Transverse colon (tissue), 4 donors: ENCODE data around the gene USP24.

ENCODE experiments used
- POLR2AphosphoS5 ChIP-seq, 3 donors: sonication (generic); formaldehyde crosslinking; IDR thresholded peaks; one replicate each; pipeline ENCODE4 v1.6.1; 2016; ENCODE audit warnings: antibody characterized with exemption in 3 of 3
- TF ChIP-seq, protein P1 (sequence below), 5 experiments: fragments of 200-600 bp in 3 of 5; fragments of 450-650 bp in 2 of 5; sonication (generic) in 3 of 5; IDR thresholded peaks; 1 replicate in 2 of 5; 2 replicates in 3 of 5; pipeline ENCODE4 v1.5.1; 2016 to 2017; ENCODE audit warnings: antibody characterized with exemption in 5 of 5, inconsistent platforms in 3 of 5, mild to moderate bottlenecking in 2 of 5, moderate library complexity in 1 of 5

DNA sequence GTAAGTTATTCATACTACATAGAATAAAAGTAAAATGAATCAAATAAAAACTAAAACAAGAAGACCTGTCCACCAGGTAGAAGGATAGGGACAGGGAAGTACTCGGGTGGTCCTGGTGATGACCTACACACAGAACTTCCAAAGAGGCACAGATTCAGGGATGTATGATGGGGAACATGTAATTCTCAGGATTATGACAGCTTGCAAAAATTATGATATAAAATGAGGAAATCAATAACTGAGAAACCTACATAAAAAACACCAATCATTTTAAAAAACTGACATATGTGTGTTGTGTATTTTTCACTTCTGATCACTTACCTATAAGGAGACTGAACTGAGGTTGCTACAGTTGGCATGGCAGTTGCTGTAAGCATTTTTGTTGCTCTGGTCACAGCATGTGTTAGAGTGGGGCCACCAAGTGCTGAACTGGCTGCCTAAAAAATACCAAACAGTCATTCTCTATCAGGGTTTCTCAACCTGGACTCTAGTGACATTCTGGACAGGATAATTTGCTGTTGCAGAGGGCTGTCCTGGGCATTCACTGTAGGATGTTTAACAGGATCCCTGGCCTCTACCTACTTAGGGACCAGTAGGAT lies 73.8 kb downstream of the USP24 start:
- TF ChIP-seq, protein P1, sequence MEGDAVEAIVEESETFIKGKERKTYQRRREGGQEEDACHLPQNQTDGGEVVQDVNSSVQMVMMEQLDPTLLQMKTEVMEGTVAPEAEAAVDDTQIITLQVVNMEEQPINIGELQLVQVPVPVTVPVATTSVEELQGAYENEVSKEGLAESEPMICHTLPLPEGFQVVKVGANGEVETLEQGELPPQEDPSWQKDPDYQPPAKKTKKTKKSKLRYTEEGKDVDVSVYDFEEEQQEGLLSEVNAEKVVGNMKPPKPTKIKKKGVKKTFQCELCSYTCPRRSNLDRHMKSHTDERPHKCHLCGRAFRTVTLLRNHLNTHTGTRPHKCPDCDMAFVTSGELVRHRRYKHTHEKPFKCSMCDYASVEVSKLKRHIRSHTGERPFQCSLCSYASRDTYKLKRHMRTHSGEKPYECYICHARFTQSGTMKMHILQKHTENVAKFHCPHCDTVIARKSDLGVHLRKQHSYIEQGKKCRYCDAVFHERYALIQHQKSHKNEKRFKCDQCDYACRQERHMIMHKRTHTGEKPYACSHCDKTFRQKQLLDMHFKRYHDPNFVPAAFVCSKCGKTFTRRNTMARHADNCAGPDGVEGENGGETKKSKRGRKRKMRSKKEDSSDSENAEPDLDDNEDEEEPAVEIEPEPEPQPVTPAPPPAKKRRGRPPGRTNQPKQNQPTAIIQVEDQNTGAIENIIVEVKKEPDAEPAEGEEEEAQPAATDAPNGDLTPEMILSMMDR (IDR thresholded peaks at IDR 0.05): no peak
- TF ChIP-seq POLR2AphosphoS5 (IDR thresholded peaks at IDR 0.05): no peak
